HG03575 (cell line): ENCODE data around the gene ZNF521.

ENCODE experiments used
- ATAC-seq: cut with Tn5 transposase; IDR thresholded peaks from one replicate; pipeline ENCODE4 v1.9.1; 2021; ENCODE audit not compliant: unreplicated experiment, insufficient number of reproducible peaks, low FRiP score; ENCODE audit errors: extremely low read depth

Gene ZNF521

GRCh38 chr18:25341831-25342230 lies 10.1 kb downstream of the ZNF521 start:
- ATAC-seq: no peak

GRCh38 chr18:25340762-25341161 lies 11.2 kb downstream of the ZNF521 start:
- ATAC-seq: no peak

GRCh38 chr18:25335676-25336075 lies 16.3 kb downstream of the ZNF521 start:
- no peak for ATAC-seq

- no peak for ATAC-seq
Measured at GRCh38 chr18:25335062-25335461, 16.9 kb downstream of the ZNF521 start.

- ATAC-seq: no peak
Measured at GRCh38 chr18:25334588-25334987, 17.4 kb downstream of the ZNF521 start.

- ATAC-seq: no peak
Measured at GRCh38 chr18:25332002-25332401, 20.0 kb downstream of the ZNF521 start.

- ATAC-seq: no peak
Measured at GRCh38 chr18:25329783-25330182, 22.2 kb downstream of the ZNF521 start.

- ATAC-seq: no peak
Measured at GRCh38 chr18:25327584-25327983, 24.4 kb downstream of the ZNF521 start.

- ATAC-seq: no peak
Measured at GRCh38 chr18:25326361-25326952, 25.5 kb downstream of the ZNF521 start.

GRCh38 chr18:25322806-25323205 lies 29.2 kb downstream of the ZNF521 start:
- no peak for ATAC-seq

GRCh38 chr18:25316381-25317018 lies 35.5 kb downstream of the ZNF521 start:
- no peak for ATAC-seq

- no peak for ATAC-seq
Measured at GRCh38 chr18:25314838-25315190, 37.2 kb downstream of the ZNF521 start.

GRCh38 chr18:25314151-25314837 lies 37.7 kb downstream of the ZNF521 start:
- ATAC-seq: no peak

- ATAC-seq: no peak
Measured at GRCh38 chr18:25313268-25313667, 38.7 kb downstream of the ZNF521 start.

- no peak for ATAC-seq
Measured at GRCh38 chr18:25310045-25310444, 41.9 kb downstream of the ZNF521 start.

- ATAC-seq: no peak
Measured at GRCh38 chr18:25308381-25308780, 43.6 kb downstream of the ZNF521 start.

GRCh38 chr18:25307192-25307591 lies 44.8 kb downstream of the ZNF521 start:
- no peak for ATAC-seq

- ATAC-seq: no peak
Measured at GRCh38 chr18:25306671-25307070, 45.3 kb downstream of the ZNF521 start.

GRCh38 chr18:25305584-25305983 lies 46.4 kb downstream of the ZNF521 start:
- ATAC-seq: no peak

GRCh38 chr18:25300492-25300891 lies 51.5 kb downstream of the ZNF521 start:
- no peak for ATAC-seq
